Loucy (cell line): ENCODE results near the gene BEGAIN.

ENCODE experiments used
- H2AFZ ChIP-seq: fragments of 200-600 bp; sonication (generic); 2 replicates; pipeline ENCODE4 v1.6.0; 2016; ENCODE audit warnings: antibody characterized with exemption, mild to moderate bottlenecking, low read length, moderate library complexity
- H3F3A ChIP-seq: fragments of 200-600 bp; 2 replicates; pipeline ENCODE4 v1.6.0; 2016; ENCODE audit warnings: antibody characterized with exemption, low read depth, mild to moderate bottlenecking
- H3K27me3 ChIP-seq: fragments of 200-600 bp; sonication (generic); 2 replicates; pipeline ENCODE4 v1.6.1; 2014; ENCODE audit warnings: low read length, mild to moderate bottlenecking; ENCODE audit not compliant: insufficient read depth, poor library complexity, severe bottlenecking
- H3K36me3 ChIP-seq: fragments of 200-600 bp; sonication (generic); 2 replicates; pipeline ENCODE4 v1.6.1; 2016; ENCODE audit warnings: low read length; ENCODE audit not compliant: insufficient read depth
- H3K4me1 ChIP-seq: fragments of 200-600 bp; sonication (generic); 2 replicates; pipeline ENCODE4 v1.5.1; 2014; ENCODE audit warnings: low read length, mild to moderate bottlenecking; ENCODE audit not compliant: insufficient read depth, poor library complexity, severe bottlenecking
- H3K4me2 ChIP-seq: fragments of 200-600 bp; sonication (generic); 2 replicates; pipeline ENCODE4 v1.6.0; 2014; ENCODE audit warnings: antibody characterized with exemption, low read length, low read depth, mild to moderate bottlenecking; ENCODE audit not compliant: poor library complexity, severe bottlenecking
- H3K4me3 ChIP-seq: fragments of 200-600 bp; sonication (generic); 2 replicates; pipeline ENCODE4 v1.5.1; 2014; ENCODE audit warnings: low read length, mild to moderate bottlenecking, mixed read lengths; ENCODE audit not compliant: poor library complexity, severe bottlenecking
- H3K79me2 ChIP-seq: fragments of 200-600 bp; sonication (generic); 2 replicates; pipeline ENCODE4 v1.6.1; 2014; ENCODE audit warnings: low read length; ENCODE audit not compliant: insufficient read depth
- H3K9ac ChIP-seq: fragments of 200-600 bp; sonication (generic); 2 replicates; pipeline ENCODE4 v1.6.0; 2014; ENCODE audit warnings: mild to moderate bottlenecking, low read depth, low read length, moderate library complexity; ENCODE audit not compliant: poor library complexity, severe bottlenecking
- H3K9me2 ChIP-seq: fragments of 200-600 bp; sonication (generic); replicated peaks from 2 replicates; pipeline ENCODE4 v1.6.1; 2016; ENCODE audit warnings: low read depth, low read length, mixed read lengths
- H3K9me3 ChIP-seq: fragments of 200-600 bp; sonication (generic); 2 replicates; pipeline ENCODE4 v1.6.1; 2014; ENCODE audit warnings: mild to moderate bottlenecking, antibody characterized with exemption, low read length, low read depth; ENCODE audit not compliant: insufficient read depth
- H4K20me1 ChIP-seq: fragments of 200-600 bp; sonication (generic); 2 replicates; pipeline ENCODE4 v1.6.0; 2014; ENCODE audit warnings: antibody characterized with exemption, low read length, mild to moderate bottlenecking; ENCODE audit not compliant: insufficient read depth, poor library complexity, severe bottlenecking
- CTCF ChIP-seq: fragments of 200-600 bp; sonication (generic); conservative IDR thresholded peaks from 2 replicates; pipeline ENCODE4 v1.5.1; 2014; ENCODE audit warnings: mild to moderate bottlenecking, antibody characterized with exemption, low read length
- EZH2phosphoT487 ChIP-seq: fragments of 200-600 bp; IDR thresholded peaks from 2 replicates; pipeline ENCODE4 v1.6.1; 2018; ENCODE audit warnings: antibody characterized with exemption, mild to moderate bottlenecking, moderate library complexity, borderline replicate concordance

The BEGAIN gene

GRCh38 chr14:100544506-100545141, 42.6 kb downstream of the BEGAIN start:
- no peaks in the 10 kb centered on the region for H3K9me3 ChIP-seq
- no peaks in the 10 kb centered on the region for H3K36me3 ChIP-seq
- no peak overlapping the region for H3K4me2 ChIP-seq
- TF ChIP-seq EZH2phosphoT487 (no peak), CTCF (no peak)
- H3K27me3 ChIP-seq: no peaks in the 10 kb centered on the region
- no peaks in the 10 kb centered on the region for H3F3A ChIP-seq
- no peak overlapping the region for H3K9ac ChIP-seq
- H4K20me1 ChIP-seq: no peaks in the 10 kb centered on the region
- no peak overlapping the region for H2AFZ ChIP-seq
- H3K9me2 ChIP-seq: no peaks in the 10 kb centered on the region
- H3K4me1 ChIP-seq: peaks cover 29% of the 10 kb centered on the region
- H3K79me2 ChIP-seq: no peaks in the 10 kb centered on the region
- H3K4me3 ChIP-seq: no peak overlapping the region

DNA sequence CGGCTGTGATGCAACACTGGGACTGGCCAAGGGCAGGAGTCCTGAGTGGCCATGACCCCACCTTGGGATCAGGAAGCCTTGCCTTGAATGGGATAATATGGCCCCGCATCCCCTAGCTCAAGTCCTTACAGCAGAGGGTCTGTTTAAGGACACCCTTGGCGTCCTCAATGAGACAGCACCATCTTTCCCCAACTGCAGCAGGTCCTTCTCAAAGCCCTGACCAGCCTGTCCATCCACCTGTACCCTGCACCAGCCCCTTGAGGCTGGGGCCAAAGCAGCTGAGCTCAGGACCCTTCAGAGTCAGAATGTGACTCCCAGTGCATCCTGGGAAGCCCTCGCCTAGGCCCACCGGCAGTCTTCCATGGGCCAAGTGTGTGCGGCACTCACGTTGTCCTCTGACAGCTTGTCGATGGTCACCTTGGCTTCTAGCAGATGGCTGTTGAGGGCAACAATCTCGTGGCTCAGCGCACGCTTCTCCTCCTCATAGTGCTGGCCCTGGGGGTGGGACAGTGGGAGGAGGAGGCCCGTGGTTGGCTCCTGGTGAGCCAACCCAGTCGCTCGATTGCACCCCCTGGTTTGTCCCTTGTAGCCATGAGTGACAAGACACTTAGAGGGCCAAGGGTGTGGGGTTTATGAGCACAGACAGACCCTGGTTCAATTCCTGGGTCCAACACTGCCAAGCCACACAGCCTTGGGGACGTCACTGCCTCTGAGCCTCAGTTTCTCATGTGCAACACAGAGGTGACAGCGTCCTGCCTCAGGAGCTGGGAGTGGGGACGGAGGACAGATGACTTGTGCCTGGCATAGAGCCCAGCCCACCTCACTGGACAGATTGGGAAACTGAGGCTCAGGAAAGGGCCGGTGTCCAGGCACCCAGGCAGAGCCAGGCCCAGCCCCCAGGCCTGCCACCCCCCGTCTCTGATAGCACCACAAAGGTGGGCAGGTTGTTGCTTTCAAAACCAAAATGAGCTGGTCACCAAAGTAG, 43.5 kb downstream of the BEGAIN start:
- Histone ChIP-seq H3K27me3 (no peaks in the 10 kb centered on the region), H3K36me3 (no peaks in the 10 kb centered on the region), H3K9ac (no peak overlapping the region), H2AFZ (no peak overlapping the region), H3K9me2 (no peaks in the 10 kb centered on the region), H3K4me3 (no peak overlapping the region), H3F3A (no peaks in the 10 kb centered on the region), H3K4me1 (peaks cover 28% of the 10 kb centered on the region), H3K79me2 (no peaks in the 10 kb centered on the region), H3K4me2 (no peak overlapping the region), H4K20me1 (no peaks in the 10 kb centered on the region), H3K9me3 (no peaks in the 10 kb centered on the region)
- no peak for TF ChIP-seq CTCF
- TF ChIP-seq EZH2phosphoT487: no peak

GRCh38 chr14:100542619-100543205, 44.5 kb downstream of the BEGAIN start:
- no peaks in the 10 kb centered on the region for H3K79me2 ChIP-seq
- peaks cover 17% of the 10 kb centered on the region for H3K4me1 ChIP-seq
- no peaks in the 10 kb centered on the region for H3K9me2 ChIP-seq
- H3K27me3 ChIP-seq: no peaks in the 10 kb centered on the region
- no peak overlapping the region for H3K4me3 ChIP-seq
- no peaks in the 10 kb centered on the region for H3K9me3 ChIP-seq
- H3F3A ChIP-seq: no peaks in the 10 kb centered on the region
- no peak overlapping the region for H3K4me2 ChIP-seq
- H4K20me1 ChIP-seq: no peaks in the 10 kb centered on the region
- no peak for TF ChIP-seq EZH2phosphoT487
- no peak for TF ChIP-seq CTCF
- no peak overlapping the region for H2AFZ ChIP-seq
- no peak overlapping the region for H3K9ac ChIP-seq
- H3K36me3 ChIP-seq: no peaks in the 10 kb centered on the region
